Central memory CD8-positive, alpha-beta T cell (primary cell): ENCODE data around the gene KIZ.
A peak's percentile ranks its signal among the peaks of the same experiment; 100 is the strongest.

Experiments used
- ATAC-seq: fragments of 150-1000 bp; cut with Tn5 transposase; replicated peaks from 2 replicates; pipeline ENCODE4 v1.10.0; 2022; ENCODE audit warnings: mild to moderate bottlenecking, moderate FRiP score, moderate number of reproducible peaks; ENCODE audit not compliant: poor library complexity, severe bottlenecking; ENCODE audit errors: extremely low read depth
- DNase-seq, 2 donors: peaks; one replicate each; pipeline ENCODE4 v3.0.0; 2021; ENCODE audit warnings: low spot score in 2 of 2
- H3K27ac Mint-ChIP-seq: one replicate; pipeline ENCODE4 v1.8.0; 2022; ENCODE audit warnings: low read depth, mild to moderate bottlenecking, moderate library complexity, mixed read lengths
- H3K27me3 Mint-ChIP-seq: one replicate; pipeline ENCODE4 v1.8.0; 2022; ENCODE audit warnings: mixed read lengths
- H3K36me3 Mint-ChIP-seq: one replicate; pipeline ENCODE4 v1.8.0; 2022; ENCODE audit warnings: mild to moderate bottlenecking, moderate library complexity, mixed read lengths; ENCODE audit not compliant: insufficient read depth
- H3K4me1 Mint-ChIP-seq: one replicate; pipeline ENCODE4 v1.8.0; 2022; ENCODE audit warnings: mixed read lengths
- H3K4me3 Mint-ChIP-seq: one replicate; pipeline ENCODE4 v1.8.0; 2022; ENCODE audit warnings: mild to moderate bottlenecking, moderate library complexity, mixed read lengths
- H3K9me3 Mint-ChIP-seq: one replicate; pipeline ENCODE4 v1.8.0; 2022; ENCODE audit warnings: mixed read lengths

The KIZ gene

GRCh38 chr20:21134883-21135493 is 9.1 kb downstream of the KIZ start:
- peaks cover 26% of the 10 kb centered on the region for H3K36me3 Mint-ChIP-seq

GRCh38 chr20:21136015-21136732 is 10.3 kb downstream of the KIZ start:
- H3K36me3 Mint-ChIP-seq: peaks cover 32% of the 10 kb centered on the region
- H3K4me1 Mint-ChIP-seq: peaks cover 4% of the 10 kb centered on the region
- ATAC-seq (no peak), DNase-seq (no peak)
- no peaks in the 10 kb centered on the region for H3K9me3 Mint-ChIP-seq
- no peak overlapping the region for H3K4me3 Mint-ChIP-seq
- H3K27ac Mint-ChIP-seq: no peak overlapping the region
- no peaks in the 10 kb centered on the region for H3K27me3 Mint-ChIP-seq

More at GRCh38 chr20:21134883-21135493, 9.1 kb downstream of the KIZ start:
- H3K27me3 Mint-ChIP-seq: no peaks in the 10 kb centered on the region
- ATAC-seq: no peak
- H3K27ac Mint-ChIP-seq: no peak overlapping the region
- H3K4me3 Mint-ChIP-seq: no peak overlapping the region
- H3K9me3 Mint-ChIP-seq: no peaks in the 10 kb centered on the region
- DNase-seq: no peak
- peaks cover 4% of the 10 kb centered on the region for H3K4me1 Mint-ChIP-seq

GRCh38 chr20:21137078-21137477 is 11.2 kb downstream of the KIZ start:
- no peaks in the 10 kb centered on the region for H3K27me3 Mint-ChIP-seq
- DNase-seq (no peak), ATAC-seq (no peak)
- no peak overlapping the region for H3K27ac Mint-ChIP-seq
- H3K4me3 Mint-ChIP-seq: no peak overlapping the region
- no peaks in the 10 kb centered on the region for H3K4me1 Mint-ChIP-seq
- H3K36me3 Mint-ChIP-seq: peaks cover 28% of the 10 kb centered on the region
- H3K9me3 Mint-ChIP-seq: no peaks in the 10 kb centered on the region

GRCh38 chr20:21139881-21140566 is 14.1 kb downstream of the KIZ start:
- ATAC-seq (no peak), DNase-seq (no peak)
- no peaks in the 10 kb centered on the region for H3K4me1 Mint-ChIP-seq
- H3K4me3 Mint-ChIP-seq: no peak overlapping the region
- no peaks in the 10 kb centered on the region for H3K27me3 Mint-ChIP-seq
- H3K36me3 Mint-ChIP-seq: peaks cover 26% of the 10 kb centered on the region
- H3K9me3 Mint-ChIP-seq: no peaks in the 10 kb centered on the region
- H3K27ac Mint-ChIP-seq: no peak overlapping the region

- Mint-ChIP-seq H3K36me3 (peaks cover 20% of the 10 kb centered on the region), H3K27ac (no peak overlapping the region)
- no peak for ATAC-seq
These were observed 15.9 kb downstream of the KIZ start for GRCh38 chr20:21141825-21142224.

GRCh38 chr20:21143194-21143890 is 17.5 kb downstream of the KIZ start:
- H3K9me3 Mint-ChIP-seq: no peaks in the 10 kb centered on the region
- H3K27me3 Mint-ChIP-seq: no peaks in the 10 kb centered on the region
- no peak overlapping the region for H3K27ac Mint-ChIP-seq
- DNase-seq (no peak), ATAC-seq (no peak)
- no peaks in the 10 kb centered on the region for H3K4me1 Mint-ChIP-seq
- peaks cover 12% of the 10 kb centered on the region for H3K36me3 Mint-ChIP-seq
- H3K4me3 Mint-ChIP-seq: no peak overlapping the region

More at GRCh38 chr20:21141825-21142224, 15.9 kb downstream of the KIZ start:
- H3K27me3 Mint-ChIP-seq: no peaks in the 10 kb centered on the region
- no peak for DNase-seq
- no peak overlapping the region for H3K4me3 Mint-ChIP-seq
- H3K9me3 Mint-ChIP-seq: no peaks in the 10 kb centered on the region
- H3K4me1 Mint-ChIP-seq: no peaks in the 10 kb centered on the region

- no peaks in the 10 kb centered on the region for H3K27me3 Mint-ChIP-seq
- H3K36me3 Mint-ChIP-seq: peaks cover 8% of the 10 kb centered on the region
- no peaks in the 10 kb centered on the region for H3K9me3 Mint-ChIP-seq
- peaks cover 4% of the 10 kb centered on the region for H3K4me1 Mint-ChIP-seq
- H3K27ac Mint-ChIP-seq: no peak overlapping the region
- DNase-seq: no peak
- no peak for ATAC-seq
- H3K4me3 Mint-ChIP-seq: no peak overlapping the region
These were observed 19.5 kb downstream of the KIZ start for GRCh38 chr20:21145424-21145823.

GRCh38 chr20:21146215-21146614 is 20.3 kb downstream of the KIZ start:
- Mint-ChIP-seq H3K36me3 (peaks cover 6% of the 10 kb centered on the region), H3K4me3 (no peak overlapping the region), H3K4me1 (peaks cover 4% of the 10 kb centered on the region), H3K9me3 (no peaks in the 10 kb centered on the region), H3K27me3 (no peaks in the 10 kb centered on the region), H3K27ac (no peak overlapping the region)
- DNase-seq (no peak), ATAC-seq (no peak)

GRCh38 chr20:21147593-21147992 is 21.7 kb downstream of the KIZ start:
- ATAC-seq: no peak
- Mint-ChIP-seq H3K4me1 (peaks cover 4% of the 10 kb centered on the region), H3K36me3 (peaks cover 5% of the 10 kb centered on the region), H3K27ac (peak overlapping the region; percentile 1), H3K4me3 (no peak overlapping the region), H3K9me3 (no peaks in the 10 kb centered on the region), H3K27me3 (no peaks in the 10 kb centered on the region)
- no peak for DNase-seq

- H3K9me3 Mint-ChIP-seq: no peaks in the 10 kb centered on the region
- peaks cover 4% of the 10 kb centered on the region for H3K4me1 Mint-ChIP-seq
- ATAC-seq: no peak
- no peak for DNase-seq
- no peak overlapping the region for H3K27ac Mint-ChIP-seq
- peaks cover 5% of the 10 kb centered on the region for H3K36me3 Mint-ChIP-seq
- H3K4me3 Mint-ChIP-seq: no peak overlapping the region
- H3K27me3 Mint-ChIP-seq: no peaks in the 10 kb centered on the region
These were observed 23.5 kb downstream of the KIZ start for GRCh38 chr20:21149344-21149743.

GRCh38 chr20:21151791-21152190 is 25.9 kb downstream of the KIZ start:
- no peak for DNase-seq
- H3K27me3 Mint-ChIP-seq: no peaks in the 10 kb centered on the region
- H3K9me3 Mint-ChIP-seq: no peaks in the 10 kb centered on the region
- peaks cover 4% of the 10 kb centered on the region for H3K4me1 Mint-ChIP-seq
- ATAC-seq: no peak
- H3K27ac Mint-ChIP-seq: no peak overlapping the region
- no peak overlapping the region for H3K4me3 Mint-ChIP-seq
- peaks cover 3% of the 10 kb centered on the region for H3K36me3 Mint-ChIP-seq

- no peaks in the 10 kb centered on the region for H3K4me1 Mint-ChIP-seq
- H3K4me3 Mint-ChIP-seq: no peak overlapping the region
- H3K9me3 Mint-ChIP-seq: no peaks in the 10 kb centered on the region
- ATAC-seq (no peak), DNase-seq (no peak)
- no peaks in the 10 kb centered on the region for H3K27me3 Mint-ChIP-seq
- H3K27ac Mint-ChIP-seq: no peak overlapping the region
- no peaks in the 10 kb centered on the region for H3K36me3 Mint-ChIP-seq
These were observed 28.8 kb downstream of the KIZ start for GRCh38 chr20:21154692-21155091.
